Measurements from ENCODE around the gene WFIKKN1.

WFIKKN1 gene

GRCh38 chr16:649631-650030 is 18.8 kb downstream of the WFIKKN1 start:
- no peak for DNase-seq (ENCODE audit: low spot score)
- no peak for TF ChIP-seq CTCF (conservative IDR thresholded peaks at IDR 0.05; ENCODE audit: low read depth)
- CTCF ChIA-PET: interaction anchor here (0.5 to 0.9 kb wide), 5 partner anchors 9 to 118 kb away, joined by 3 to 5 read pairs (median 3); no protein-coding TSS in a partner anchor
- H3K27ac ChIP-seq: peak overlapping the region; percentile 89
- POLR2A ChIA-PET (ENCODE audit: low non-redundant PET): interaction anchor here (0.8 to 1.2 kb wide), 2 partner anchors 14 to 122 kb away, joined by 3 to 4 read pairs; partner anchors contain the start of gene METTL26

- POLR2A ChIA-PET (ENCODE audit: low non-redundant PET): no interaction called here
- peak overlapping the region; percentile 89 for H3K27ac ChIP-seq
- CTCF ChIA-PET: interaction anchor here (0.6 kb wide), 1 partner anchor 200 kb away, joined by 12 read pairs; no protein-coding TSS in a partner anchor
- no peak for TF ChIP-seq CTCF (conservative IDR thresholded peaks at IDR 0.05; ENCODE audit: low read depth)
- DNase-seq (ENCODE audit: low spot score): no peak
Observed at GRCh38 chr16:651844-652243, 21.1 kb downstream of the WFIKKN1 start.

GRCh38 chr16:652454-653305 is 21.9 kb downstream of the WFIKKN1 start:
- CTCF ChIA-PET: no interaction called here

GRCh38 chr16:654034-654433 is 23.2 kb downstream of the WFIKKN1 start:
- CTCF ChIA-PET: interaction anchor here (0.6 kb wide), 2 partner anchors 53 to 117 kb away, joined by 3 to 4 read pairs; no protein-coding TSS in a partner anchor
- peak overlapping the region; percentile 89 for H3K27ac ChIP-seq
- TF ChIP-seq CTCF (conservative IDR thresholded peaks at IDR 0.05; ENCODE audit: low read depth): no peak
- no peak for DNase-seq (ENCODE audit: low spot score)
- POLR2A ChIA-PET (ENCODE audit: low non-redundant PET): no interaction called here

More at GRCh38 chr16:652454-653305, 21.9 kb downstream of the WFIKKN1 start:
- POLR2A ChIA-PET (ENCODE audit: low non-redundant PET): interaction anchor here (0.9 kb wide), 1 partner anchor 23 kb away, joined by 3 read pairs; no protein-coding TSS in a partner anchor
- H3K27ac ChIP-seq: peak overlapping the region; percentile 89
- no peak for TF ChIP-seq CTCF (conservative IDR thresholded peaks at IDR 0.05; ENCODE audit: low read depth)
- no peak for DNase-seq (ENCODE audit: low spot score)

GRCh38 chr16:657487-657886 is 26.7 kb downstream of the WFIKKN1 start:
- H3K27ac ChIP-seq: no peak overlapping the region
- ChIA-PET POLR2A (ENCODE audit: low non-redundant PET) (no interaction called here), CTCF (interaction anchor here (1.2 to 1.9 kb wide), 2 partner anchors 10 kb away, joined by 6 to 10 read pairs; no protein-coding TSS in a partner anchor)
- TF ChIP-seq CTCF (conservative IDR thresholded peaks at IDR 0.05; ENCODE audit: low read depth): no peak
- DNase-seq (ENCODE audit: low spot score): no peak

GRCh38 chr16:658679-659571 is 28.1 kb downstream of the WFIKKN1 start:
- POLR2A ChIA-PET (ENCODE audit: low non-redundant PET): no interaction called here
- no peak for DNase-seq (ENCODE audit: low spot score)
- TF ChIP-seq CTCF (conservative IDR thresholded peaks at IDR 0.05; ENCODE audit: low read depth): no peak
- peak overlapping the region; percentile 75 for H3K27ac ChIP-seq
- CTCF ChIA-PET: interaction anchor here (0.6 to 1.2 kb wide), 3 partner anchors 9 to 66 kb away, joined by 3 to 4 read pairs (median 3); no protein-coding TSS in a partner anchor

Data from RWPE1 (cell line).